HG03354 (cell line): ENCODE measurements around the gene ARHGAP26.

Experiments
- ATAC-seq: cut with Tn5 transposase; IDR thresholded peaks from one replicate; pipeline ENCODE4 v1.9.1; 2021; ENCODE audit warnings: mild to moderate bottlenecking; ENCODE audit not compliant: unreplicated experiment, poor library complexity, severe bottlenecking

The ARHGAP26 gene

DNA sequence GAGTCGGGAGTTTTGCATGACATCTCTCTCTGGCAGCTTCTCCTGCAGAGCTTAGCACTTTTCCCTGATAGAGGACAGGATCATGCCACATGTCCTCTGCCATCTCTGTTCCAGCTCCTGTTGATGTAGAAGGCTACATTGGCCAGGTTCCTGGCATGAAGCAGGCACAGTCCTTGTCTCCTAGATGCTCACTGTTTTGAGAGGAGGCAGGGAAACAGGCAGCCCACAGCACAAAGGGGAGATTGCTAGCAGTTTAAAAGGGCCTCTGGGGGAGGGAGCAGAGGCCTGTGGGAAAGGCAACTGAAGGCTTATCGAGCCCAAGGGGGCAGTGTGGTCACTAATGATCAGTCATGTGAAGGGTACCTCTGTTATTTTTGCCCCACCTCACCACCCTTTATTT is 10.7 kb downstream of the ARHGAP26 start:
- ATAC-seq, result no peak

DNA sequence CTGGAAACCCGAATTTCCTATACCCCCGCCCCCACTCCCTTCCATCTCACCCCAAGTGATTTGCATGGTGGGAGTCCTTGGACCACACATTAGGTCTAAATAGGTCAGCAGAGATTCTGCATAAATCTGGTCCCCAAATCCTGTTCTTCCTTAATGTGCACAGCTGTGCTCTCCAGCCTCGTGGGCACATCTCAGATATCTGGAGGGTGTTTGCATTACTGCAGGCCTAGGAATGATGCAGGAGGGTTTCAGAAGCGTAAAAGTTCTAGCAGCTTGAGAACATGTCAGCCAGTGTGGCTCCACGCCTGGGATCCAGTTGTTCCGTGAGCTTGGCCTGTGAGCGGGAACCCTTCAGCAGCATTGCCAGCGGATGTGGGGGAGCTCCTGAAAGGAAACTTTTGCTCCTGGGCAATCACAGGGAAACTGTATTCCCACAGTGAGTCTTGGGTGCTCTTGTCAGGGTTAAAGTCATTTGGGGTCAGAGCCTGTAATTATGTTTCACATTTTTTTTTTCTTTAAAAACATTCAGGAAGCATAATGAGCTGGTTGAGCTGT is 12.9 kb downstream of the ARHGAP26 start:
- no peak for ATAC-seq

DNA sequence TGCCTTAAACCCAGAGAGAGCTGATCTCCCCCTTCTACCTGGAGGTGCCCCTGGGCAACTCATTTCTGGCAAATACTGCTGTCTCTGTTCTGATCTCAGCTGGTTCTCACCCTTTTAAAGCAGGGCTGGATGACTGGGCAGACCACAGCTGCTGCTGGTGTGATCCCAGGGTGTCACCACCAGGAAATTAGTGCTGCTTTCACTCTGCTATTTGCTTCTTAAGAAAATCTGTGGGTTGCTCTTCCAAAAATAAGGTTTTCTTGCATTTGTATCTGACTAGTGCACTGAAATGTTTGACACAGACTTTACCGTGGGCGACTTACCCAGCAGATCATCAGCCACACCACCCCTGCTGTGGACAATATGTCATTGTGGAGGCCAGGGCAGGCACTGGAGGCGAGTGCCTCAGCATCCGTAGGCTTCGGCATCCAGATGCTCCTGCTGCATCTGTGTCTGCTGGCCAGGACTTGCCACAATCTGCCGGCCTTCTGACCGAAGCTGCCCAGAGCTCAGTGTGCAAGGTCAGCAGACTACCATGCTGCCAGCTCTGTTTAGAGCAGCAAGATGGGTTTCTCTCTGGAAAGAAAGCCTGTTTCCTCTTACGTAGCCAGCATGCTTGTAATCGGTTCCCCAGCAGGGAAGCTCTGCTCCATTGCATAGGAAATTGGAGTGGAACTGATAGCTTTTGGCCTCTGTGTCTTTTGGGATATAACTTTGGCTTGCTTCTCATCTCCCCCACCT is 13.6 kb downstream of the ARHGAP26 start:
- peak; percentile 87 for ATAC-seq

DNA sequence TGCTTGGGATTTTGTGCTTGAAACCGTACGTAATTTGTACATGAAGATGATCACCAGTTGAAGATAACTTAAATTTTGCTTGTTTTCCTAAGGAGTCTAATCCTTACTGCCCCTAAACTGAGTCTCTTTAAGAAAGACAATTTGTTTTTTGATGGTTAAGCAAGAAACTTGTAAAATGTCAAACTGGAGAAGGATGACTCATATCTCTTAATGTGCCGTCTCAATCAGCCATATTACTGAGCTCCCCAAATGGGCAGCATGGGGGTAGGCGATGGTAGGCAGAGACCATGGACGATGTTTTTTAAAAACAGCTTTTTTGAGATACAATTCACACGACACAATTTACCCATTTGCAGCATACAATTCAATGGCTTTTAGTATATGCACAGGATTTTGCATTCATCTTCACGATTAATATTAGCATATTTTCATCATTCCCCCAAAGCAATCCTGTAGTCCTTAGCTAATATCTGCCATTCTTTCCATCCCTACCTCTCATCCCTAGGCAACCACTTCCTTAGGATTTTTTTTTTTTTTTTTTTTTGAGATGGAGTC is 14.3 kb downstream of the ARHGAP26 start:
- ATAC-seq, result no peak

DNA sequence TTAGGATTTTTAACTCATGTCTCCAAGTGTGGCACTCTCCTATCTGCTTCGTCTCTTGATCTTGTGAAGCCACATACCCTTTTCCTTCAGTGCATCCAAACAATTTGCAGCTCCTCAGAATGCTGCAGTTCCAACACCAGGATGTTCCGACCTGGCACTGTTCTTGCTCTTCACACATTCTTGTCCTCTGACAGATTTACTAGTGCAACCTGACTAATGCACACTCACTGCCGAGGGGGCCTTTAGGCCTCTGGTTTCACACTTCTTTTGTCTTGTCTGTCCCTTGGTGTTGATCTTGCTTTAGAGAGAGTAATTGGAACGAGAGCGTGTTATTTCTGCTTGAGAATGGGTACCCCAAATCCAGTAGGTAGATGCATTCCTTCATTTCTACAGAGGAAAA is 15.0 kb downstream of the ARHGAP26 start:
- no peak for ATAC-seq

DNA sequence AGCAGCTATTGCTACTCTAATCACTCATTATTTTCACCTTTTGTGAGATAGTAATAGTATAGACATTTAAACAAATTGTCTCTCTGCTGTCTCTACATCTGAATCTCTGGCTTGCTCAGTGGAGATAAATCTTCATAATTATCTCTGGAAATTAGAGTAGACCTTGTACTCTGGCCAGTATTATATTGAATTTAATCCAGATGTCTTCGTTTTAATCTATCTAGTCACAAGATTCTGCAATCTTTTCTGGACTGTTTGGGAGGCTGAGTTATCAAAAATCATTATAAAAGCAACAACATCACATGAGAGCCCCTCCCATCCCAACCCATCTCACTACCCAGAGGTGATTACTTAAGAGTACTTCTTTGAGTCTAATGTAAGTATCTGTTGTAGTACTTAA is 19.0 kb downstream of the ARHGAP26 start:
- no peak for ATAC-seq

DNA sequence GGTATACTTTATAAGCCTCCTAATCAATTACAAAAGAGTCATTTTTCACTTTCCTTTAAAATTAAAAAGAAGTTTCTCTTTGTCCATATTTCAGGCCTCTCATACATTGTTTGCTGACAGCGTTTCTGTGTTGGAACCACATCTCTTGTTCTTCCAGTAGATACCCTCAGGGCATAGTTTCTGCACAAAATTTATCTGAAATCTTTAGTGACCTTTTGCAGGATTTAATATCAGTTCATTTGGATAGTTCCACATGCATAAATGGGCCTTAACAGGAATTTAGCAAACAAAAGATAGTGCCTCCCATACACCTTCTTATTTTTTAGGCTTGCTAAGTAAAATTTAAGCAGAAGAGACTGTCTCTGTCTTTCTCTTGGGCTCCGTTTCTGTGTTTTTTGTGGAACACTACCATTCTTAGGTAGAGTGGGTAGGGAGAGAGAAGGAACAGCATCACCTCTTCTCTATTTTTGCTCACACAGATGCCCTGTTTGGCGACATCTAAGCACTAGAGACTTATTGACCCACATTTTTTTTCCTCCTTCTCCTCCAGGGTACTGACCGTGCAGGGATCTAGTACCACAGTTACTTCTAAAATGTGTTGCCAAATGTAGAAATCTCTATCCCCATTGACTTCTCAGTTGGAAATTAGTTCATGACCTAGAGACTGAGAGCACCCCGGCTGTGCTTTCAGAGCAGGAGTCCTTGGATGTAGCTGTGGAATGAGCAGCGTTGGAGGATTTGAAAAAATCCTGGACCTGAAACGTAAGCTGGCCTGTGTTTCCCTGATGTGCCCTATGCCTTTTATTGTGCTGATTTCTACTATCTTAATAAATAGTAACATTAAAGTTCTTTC is 22.1 kb downstream of the ARHGAP26 start:
- ATAC-seq, result no peak

DNA sequence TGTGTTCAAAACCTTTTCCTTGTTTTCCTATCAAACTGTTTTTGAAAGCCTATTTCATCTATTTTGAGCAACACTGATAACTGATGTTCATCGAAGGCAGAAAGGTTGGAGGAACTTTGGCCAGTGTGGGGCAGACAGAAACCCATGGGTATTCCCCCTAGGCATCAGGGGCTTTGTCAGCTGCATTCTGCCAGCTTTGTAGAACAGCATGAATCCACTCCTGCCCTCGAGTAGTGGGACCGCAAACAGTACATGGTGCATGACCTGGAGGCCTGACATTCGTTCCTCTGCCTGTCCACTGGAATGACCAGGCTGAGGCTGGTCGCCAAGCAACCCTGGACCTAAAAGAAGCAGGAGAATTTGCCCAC is 22.7 kb downstream of the ARHGAP26 start:
- ATAC-seq, result no peak

DNA sequence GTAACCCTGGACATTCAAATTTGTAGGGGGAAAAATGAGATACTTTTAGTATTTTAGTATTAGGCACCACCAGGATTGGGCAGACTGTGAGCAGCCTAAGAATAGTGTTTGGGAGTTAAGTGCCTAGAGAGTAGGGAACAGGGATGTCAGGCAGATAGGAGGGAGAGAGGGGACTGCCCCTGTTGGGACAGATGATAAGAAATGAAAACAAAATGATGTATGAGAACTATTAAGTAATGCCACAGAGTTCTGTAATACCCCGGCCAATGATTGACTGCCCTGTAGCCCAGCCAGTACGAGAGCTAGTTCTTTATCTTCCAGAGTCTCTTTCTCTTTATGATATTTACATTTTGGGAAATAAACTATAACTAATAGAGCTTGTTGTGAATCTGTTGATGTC is 24.4 kb downstream of the ARHGAP26 start:
- no peak for ATAC-seq

DNA sequence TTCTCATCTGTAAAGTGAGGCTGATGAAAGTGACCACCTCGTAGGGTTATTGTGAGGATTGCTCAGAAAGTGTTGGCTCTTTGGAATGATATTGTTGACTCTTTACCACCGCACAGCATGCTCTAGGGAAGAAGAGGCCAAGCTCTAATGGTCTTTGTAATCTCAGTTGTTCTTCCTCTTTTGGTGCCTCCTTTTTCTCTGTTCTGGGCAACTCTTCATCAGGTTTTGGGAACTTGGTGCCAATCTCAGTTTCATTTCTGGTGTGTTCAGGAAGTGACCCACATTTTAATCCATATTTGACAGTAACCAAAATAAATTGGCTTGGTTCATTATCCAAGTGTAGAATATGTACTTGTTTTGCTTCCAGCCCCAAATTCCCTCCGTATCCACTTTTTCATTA is 25.1 kb downstream of the ARHGAP26 start:
- peak; percentile 38 for ATAC-seq

DNA sequence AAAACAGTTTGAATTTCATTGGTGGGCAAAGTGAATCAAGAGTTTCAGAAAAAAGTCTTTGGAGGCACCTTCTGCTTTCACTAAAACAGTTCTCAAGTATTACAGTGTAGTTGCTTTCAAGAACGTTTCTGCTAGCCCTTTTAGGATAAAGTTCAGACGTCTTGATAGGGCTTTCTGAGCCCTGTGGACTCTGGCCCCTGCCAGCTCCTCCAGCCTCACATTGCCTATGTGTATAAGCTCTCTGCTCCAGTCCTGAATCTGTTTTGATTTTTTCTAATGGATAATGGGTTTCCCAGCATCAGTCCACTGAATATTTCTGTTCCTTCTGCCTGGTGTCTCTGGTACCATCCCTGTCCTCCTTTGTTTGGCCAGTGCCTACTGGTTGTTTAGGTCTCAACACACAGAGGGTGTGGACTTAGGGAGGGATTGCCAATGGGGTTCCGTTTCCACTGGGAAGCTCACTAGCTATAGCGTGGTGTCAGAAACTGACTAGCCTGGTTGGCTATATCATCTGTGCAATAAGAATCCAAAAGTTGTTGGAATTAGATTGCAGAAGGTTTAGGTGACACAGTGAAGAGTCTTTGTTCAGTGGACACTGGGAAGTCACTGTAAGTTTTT is 26.4 kb downstream of the ARHGAP26 start:
- no peak for ATAC-seq

DNA sequence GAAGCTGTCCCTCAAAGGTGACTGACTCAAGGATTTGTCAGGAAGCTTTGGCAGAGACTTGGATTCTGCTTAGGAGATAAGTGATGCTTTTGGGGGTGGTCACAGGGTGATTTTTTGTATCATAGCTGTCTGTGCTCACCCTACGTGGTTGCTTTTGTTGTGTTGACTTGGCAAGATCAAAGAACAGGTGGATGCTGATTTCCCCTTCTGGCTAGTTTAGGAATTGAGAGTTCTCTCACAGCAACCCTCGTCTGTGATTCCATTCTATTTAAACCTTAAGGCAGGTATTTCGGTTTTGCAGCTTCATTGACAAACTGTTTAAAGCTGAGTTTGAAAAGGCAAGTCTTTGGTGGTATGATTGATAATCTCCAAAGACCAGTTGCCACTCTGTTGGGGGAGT is 27.2 kb downstream of the ARHGAP26 start:
- ATAC-seq, result no peak

DNA sequence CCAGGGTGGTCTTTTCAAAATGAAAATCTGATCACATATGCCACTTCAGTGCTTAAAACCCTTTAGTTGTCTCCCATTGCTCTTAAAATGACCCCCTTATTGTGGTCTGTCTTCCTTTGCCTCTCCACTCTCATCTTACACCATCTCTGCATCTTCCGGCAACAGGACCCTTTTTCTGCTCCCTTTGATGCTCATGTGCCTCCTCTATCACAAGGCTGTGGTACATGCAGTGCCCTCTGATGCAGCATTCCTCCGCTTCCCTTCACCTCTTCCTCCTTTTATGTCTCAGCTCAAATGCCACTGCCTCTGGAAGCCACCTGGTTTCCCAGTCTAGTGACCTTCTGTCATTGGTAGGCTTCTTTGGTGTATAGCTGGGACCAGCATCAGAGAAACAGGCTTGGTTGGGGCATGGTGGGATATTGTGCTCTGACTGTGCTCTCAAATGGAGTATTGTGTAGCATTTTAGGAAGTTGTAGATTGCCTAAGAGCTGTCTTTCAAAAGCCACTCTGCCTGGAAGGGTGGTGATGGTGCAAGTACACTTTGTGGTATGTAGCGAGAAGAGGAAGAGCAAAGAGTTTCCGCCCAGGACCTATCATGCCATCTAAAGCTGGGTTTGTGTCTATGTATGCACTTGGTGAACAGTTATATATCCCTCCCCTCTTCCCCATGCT is 28.1 kb downstream of the ARHGAP26 start:
- ATAC-seq, result peak; percentile 38

DNA sequence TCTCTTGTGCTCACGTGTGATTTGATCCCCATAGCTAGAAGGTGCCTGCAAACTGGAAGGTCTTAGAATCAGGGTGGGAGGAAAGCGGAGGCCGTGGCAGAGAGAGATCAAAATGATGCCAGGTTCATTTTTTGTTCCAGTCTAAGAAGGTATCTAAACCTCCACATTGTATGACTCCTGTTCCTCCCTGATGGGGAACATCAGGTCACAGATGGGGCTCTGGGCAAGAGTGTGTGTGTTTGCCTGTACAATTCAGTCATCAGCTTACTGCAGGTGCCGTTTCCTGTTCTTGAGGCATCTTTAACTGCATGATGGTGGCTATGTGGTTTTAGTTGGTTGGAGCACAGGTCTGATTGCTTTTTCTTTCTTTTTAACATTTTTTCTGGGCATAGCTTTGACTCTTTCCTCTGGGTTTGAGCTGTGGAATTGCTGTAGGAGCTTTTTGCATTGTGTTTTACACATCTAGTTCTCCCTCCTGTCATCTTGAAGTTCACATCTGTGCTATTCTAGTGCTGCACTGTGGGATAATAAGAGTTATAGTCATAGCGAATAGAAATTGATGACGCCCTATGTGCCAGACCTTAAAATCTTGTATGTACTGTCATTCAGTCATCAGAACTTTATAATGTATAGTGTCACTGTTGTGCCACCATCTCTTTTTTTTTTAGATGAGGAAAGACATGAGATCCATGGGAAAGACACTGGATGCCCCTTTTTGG is 30.8 kb downstream of the ARHGAP26 start:
- ATAC-seq, result peak; percentile 90

DNA sequence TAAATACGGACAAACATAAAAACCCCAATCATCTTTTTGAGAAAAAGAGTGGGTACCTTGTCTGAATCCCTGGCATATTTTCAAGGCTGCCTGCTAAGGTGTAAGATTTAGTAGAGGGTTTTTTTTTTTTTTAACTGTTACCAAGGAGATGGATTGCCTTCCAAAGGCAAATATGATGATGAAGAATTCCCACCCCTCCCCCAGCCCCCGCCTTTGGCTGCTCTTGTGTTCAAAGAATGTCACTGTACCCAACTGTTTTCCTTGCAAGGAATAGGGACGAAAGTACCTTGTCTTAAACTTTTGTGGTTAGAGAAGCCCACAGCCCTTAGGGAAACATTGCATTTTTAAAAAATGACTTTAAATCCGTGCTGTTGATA is 31.3 kb downstream of the ARHGAP26 start:
- no peak for ATAC-seq

DNA sequence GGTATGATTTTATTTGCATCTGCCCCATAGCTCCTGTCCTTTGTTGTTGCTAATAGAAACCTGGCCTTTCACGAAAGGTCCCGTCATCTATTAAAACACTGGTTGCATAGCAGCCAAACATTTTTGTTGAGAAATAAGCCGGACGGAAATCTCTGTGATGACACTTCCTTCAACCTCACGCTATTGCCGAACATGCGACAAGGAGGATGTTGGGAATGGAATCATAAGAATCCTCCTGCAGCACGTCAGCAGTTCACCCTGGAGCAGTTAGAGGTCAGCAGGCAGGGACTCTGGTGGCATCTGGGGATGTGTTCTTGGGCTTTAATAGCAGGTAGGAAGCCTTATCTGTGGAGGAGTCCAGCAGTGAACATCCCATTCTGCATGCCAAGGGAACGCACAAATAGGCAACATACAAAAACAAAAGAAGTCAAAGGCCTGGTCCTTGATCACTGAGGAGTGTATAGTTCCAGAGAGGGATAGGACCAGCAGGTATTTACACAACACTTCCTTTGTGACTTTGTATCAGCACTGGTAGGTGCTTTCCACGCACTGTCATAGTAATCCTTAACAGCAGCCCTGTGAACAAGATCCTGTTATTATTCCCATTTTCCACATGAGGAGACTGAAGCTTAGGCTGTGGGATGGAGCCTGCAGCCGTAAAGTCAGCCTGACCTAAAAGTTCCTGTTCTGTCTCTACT is 33.4 kb downstream of the ARHGAP26 start:
- no peak for ATAC-seq

DNA sequence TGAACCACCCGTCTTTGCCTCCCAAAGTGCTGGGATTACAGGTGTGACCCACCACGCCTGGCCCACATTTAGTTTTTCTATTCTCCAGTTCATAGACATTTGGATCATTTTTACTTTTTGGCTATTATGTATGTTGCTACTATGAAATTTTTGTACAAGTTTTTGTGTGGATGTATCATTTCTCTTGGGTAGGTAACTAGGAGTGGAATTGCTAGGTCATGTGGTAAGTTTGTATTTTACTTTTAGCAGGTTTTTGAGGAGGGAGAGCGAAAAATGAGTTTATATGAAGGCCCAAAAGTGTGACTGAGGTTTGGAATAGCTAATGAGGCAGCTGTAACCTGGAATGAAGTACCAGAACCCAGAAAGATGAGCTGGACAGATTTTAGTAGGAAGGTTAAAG is 35.2 kb downstream of the ARHGAP26 start:
- ATAC-seq, result no peak

DNA sequence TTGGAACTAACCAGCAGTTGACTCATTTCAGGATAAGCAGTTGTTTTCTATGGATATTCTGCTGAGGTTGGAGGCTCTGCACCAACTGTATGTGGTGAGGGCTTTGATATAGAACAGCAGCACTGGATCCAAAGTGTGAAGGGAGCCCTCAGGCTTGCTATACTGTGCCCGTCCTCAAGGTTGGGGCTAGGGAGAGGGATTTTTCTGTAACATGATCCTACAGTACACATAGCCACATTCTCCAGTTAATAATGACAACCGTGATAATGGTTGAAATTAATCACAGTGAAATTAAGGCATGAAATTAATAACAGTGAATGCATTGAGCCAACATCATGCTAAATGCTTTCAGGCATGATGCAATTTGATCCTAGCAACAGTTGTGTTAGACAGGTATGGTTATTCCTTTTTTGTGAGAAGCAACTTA is 36.7 kb downstream of the ARHGAP26 start:
- peak; percentile 21 for ATAC-seq
